A204.1 (cell line): ENCODE results near the gene CYP46A1.

Source experiments
- FAIRE-seq: peaks from 2 replicates; lab custom pipeline; 2012; peaks lifted over from hg19 to GRCh38; lab: Jason Lieb, UNC

CYP46A1 gene

GRCh38 chr14:99689266-99690236 lies 5.5 kb downstream of the CYP46A1 start:
- no peak for FAIRE-seq

DNA sequence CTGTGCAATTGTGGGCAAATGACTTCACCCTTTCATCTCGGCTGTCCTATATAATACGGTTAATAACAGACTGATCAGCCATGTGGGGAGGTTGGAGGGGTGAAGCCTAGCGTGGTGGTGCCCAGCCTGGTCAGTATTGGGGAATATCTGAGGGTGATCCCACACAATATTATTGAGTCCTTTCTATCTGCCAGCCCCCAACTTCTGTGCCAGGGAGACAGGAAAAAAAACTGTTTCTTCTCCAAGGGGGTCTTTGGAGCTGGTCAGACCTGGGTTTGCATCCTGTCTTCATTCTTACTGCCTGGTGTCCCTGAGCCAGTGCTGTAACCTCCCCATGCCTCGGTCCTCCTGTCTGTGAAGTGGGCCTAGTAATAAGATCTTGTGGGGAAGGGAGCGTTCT lies 6.5 kb downstream of the CYP46A1 start:
- no peak for FAIRE-seq

GRCh38 chr14:99691111-99691885 lies 7.2 kb downstream of the CYP46A1 start:
- FAIRE-seq = no peak

GRCh38 chr14:99693918-99694317 lies 9.8 kb downstream of the CYP46A1 start:
- no peak for FAIRE-seq

DNA sequence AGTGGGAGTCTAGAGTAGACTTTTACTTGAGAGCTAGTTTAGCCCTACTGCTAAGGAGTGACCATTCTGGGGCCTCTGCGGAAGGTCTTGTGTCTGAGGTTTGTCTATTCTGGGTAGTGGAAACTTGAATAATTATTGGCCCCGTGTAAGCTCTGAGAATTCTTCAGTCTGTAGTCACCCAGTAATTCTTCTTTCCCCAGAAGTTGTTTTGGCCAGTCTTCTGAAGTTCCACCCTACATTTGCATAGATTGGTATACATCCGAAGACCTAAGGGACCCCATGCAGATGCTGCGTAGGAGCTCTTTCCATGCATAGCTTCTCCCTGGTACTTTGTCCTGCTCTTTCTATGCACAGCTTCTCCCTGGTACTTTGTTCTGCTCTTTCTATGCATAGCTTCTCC lies 12.8 kb downstream of the CYP46A1 start:
- FAIRE-seq = no peak

DNA sequence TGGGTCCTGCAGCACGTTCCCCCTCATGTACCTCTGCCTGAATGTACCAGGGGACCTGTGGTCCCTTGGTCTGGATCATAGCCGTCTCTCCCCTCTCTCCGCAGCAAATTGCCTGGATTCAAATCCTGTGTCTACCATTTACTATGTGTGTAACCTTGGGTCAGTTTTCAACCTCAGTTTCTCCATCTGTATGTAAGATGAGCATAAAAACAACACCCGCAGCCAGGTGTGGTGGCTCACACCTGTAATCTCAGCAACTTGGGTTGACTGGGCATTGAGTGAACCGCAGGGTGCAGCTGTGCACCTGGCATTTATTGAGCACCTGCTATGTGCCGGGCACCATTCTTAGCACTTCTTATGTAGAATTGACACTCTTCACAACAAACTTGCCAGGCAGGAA lies 14.1 kb downstream of the CYP46A1 start:
- no peak for FAIRE-seq

DNA sequence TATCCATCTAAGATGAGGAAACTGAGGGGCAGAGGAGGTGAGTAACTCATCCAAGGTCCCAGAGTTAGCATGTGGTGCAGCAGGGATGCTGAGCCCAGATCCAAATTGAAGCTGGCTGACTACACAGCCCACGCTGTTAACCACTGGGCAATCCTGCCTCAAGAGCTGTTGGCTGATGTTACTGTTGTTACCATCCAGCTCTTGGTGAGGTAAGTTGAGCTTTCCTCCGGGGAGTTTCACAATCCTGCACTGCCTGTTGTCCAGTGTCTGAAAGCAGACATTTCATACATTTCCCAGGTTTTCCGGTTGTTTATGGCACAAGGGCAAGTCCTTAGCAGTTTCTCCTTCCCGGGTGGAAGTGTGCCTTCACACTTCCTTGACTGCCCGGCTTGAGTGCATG lies 14.5 kb downstream of the CYP46A1 start:
- no peak for FAIRE-seq

DNA sequence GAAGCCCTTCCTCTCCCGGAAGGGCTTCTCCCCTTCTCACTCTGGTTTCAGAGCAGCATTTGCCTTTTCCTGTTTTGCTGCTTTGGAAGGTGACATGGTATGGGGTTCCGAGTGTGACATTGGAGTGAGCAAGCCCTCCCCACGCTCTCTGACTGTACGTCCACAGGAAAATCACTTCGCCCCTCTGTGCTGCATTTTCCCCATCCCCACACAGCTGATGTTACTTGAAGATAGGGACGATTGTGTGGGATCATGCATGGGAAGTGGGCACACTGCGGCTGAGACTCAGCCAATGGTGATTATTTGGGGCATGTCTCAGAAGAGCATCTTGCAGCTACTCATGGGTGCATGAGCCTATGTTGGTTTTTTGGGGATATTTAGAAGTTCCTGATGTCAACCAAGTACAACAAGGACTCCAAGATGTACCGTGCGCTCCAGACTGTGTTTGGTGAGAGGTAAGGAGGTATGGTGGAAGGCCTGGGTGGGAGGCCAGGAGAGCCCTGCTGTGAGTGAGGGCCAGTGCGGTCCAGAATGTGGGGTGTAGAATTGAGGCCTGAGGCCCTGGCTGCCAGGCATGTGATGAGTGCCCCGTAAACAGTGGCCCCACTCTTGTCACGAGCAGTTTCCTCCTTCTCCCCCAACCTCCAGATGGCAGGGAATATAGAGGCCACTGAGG lies 15.1 kb downstream of the CYP46A1 start:
- FAIRE-seq = no peak

DNA sequence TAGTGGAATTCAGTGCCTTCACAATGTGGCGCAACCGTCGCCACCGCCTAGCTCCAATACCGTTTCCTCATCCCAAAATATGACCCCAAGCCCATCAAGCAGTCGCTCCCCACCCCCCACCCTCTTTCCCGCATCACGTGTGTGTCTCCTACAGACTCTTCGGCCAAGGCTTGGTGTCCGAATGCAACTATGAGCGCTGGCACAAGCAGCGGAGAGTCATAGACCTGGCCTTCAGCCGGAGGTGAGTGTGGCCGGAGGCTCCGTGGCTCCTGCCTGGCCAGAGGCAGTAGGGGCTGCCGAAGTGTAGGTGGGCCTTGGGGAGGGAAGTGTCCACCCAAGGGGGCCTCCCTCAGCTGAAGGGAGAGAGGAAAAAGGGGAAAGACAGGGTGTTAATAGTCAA lies 15.8 kb downstream of the CYP46A1 start:
- FAIRE-seq = no peak

GRCh38 chr14:99700379-99700778 lies 16.3 kb downstream of the CYP46A1 start:
- no peak for FAIRE-seq

DNA sequence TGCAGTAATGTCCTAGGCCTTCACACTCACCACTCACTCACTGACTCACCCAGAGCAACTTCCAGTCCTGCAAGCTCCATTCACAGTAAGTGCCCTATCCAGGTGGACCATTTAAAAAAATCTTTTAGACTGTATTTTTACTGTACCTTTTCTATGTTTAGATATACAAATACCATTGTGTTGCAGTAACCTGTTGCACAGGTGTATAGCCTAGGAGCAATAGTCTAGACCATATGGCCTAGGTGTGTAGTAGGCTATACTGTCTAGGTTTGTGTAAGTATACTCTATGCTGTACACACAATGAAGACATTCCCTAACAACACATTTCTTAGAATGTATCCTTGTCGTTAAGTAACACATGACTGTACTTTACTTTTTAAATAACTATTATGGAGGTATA lies 17.2 kb downstream of the CYP46A1 start:
- no peak for FAIRE-seq

GRCh38 chr14:99702115-99702514 lies 18.0 kb downstream of the CYP46A1 start:
- FAIRE-seq = no peak

DNA sequence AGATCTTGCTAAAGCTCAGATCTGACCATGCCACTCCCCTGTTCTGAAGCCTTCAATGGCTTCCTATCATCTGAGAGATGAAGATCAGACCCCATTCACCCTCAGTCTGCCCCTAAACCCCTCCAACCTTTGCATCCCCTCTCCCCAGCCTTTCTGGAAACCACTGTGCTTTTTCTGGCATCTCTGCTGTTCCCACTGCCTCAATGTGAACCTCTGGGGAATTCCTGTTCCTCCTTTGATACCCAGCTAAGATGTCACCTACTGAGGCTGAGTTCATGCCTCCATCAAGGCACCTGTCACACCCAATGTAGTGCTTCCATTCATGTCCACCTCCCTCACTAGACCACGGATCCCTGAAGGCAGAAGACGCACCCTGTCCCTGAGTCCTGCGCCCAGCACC lies 19.3 kb downstream of the CYP46A1 start:
- no peak for FAIRE-seq

DNA sequence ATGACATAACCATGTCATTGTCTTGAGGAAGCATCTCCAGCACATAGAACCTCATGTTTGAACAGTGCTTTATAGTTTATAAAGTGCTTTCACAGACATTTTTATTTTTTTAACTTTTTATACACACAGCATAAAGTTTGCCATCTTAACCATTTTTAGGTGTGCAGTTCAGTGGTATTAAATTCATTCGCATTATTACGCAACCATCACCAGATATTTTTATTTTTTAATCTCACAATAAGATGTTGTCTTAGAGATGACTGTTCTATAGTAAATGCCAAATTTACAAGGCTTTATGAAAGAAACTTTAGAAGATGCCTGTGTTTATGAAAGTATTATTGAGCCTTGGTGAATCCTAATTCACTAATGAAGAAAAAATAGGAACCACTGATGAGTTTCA lies 19.9 kb downstream of the CYP46A1 start:
- FAIRE-seq = no peak

GRCh38 chr14:99706107-99706900 lies 22.2 kb downstream of the CYP46A1 start:
- no peak for FAIRE-seq

- FAIRE-seq = no peak
These were observed 23.3 kb downstream of the CYP46A1 start for GRCh38 chr14:99707420-99707819.

GRCh38 chr14:99707921-99708320 lies 23.8 kb downstream of the CYP46A1 start:
- FAIRE-seq = no peak

- FAIRE-seq = no peak
These were observed 24.4 kb downstream of the CYP46A1 start for GRCh38 chr14:99708449-99708848.

GRCh38 chr14:99713972-99714371 lies 29.9 kb downstream of the CYP46A1 start:
- FAIRE-seq = no peak

GRCh38 chr14:99715266-99716000 lies 31.3 kb downstream of the CYP46A1 start:
- FAIRE-seq = no peak
